WTC11 (cell line): ENCODE measurements around the gene PDIA6. TPM values are rescaled to one million over a fixed set of nuclear protein-coding genes. Genes with fewer than 3 reads are reported as not detected.

Experiments used
- ATAC-seq: fragments of 200-7000 bp; cut with Tn5 transposase; 2 replicates; pipeline ENCODE4 v1.10.0; 2021; ENCODE audit warnings: mild to moderate bottlenecking, moderate library complexity
- CTCF ChIA-PET: fragments of 300-600 bp; sonication (Branson Sonifier 250); formaldehyde crosslinking; loops from one replicate; lab custom pipeline; 2021; ENCODE audit warnings: antibody characterized with exemption; lab: Charles Lee
- POLR2A ChIA-PET: fragments of 350-600 bp; sonication (Branson Sonifier 250); formaldehyde crosslinking; loops from one replicate; lab custom pipeline; 2021; ENCODE audit warnings: antibody characterized with exemption; lab: Charles Lee
- DNase-seq: peaks from one replicate; pipeline ENCODE4 v3.0.0; 2021; ENCODE audit warnings: low spot score
- H3K27ac Mint-ChIP-seq: 2 replicates; pipeline ENCODE4 v1.8.0; 2021; ENCODE audit warnings: mixed read lengths
- H3K27me3 Mint-ChIP-seq: 2 replicates; pipeline ENCODE4 v1.8.0; 2021; ENCODE audit warnings: low read depth, mild to moderate bottlenecking, moderate library complexity, mixed read lengths
- H3K36me3 Mint-ChIP-seq: 2 replicates; pipeline ENCODE4 v1.8.0; 2021; ENCODE audit warnings: mixed read lengths
- H3K4me1 Mint-ChIP-seq: 2 replicates; pipeline ENCODE4 v1.8.0; 2022; ENCODE audit warnings: mixed read lengths
- H3K4me3 Mint-ChIP-seq: 2 replicates; pipeline ENCODE4 v1.8.0; 2021; ENCODE audit warnings: mild to moderate bottlenecking, moderate library complexity, mixed read lengths
- H3K9me3 Mint-ChIP-seq: 2 replicates; pipeline ENCODE4 v1.8.0; 2021; ENCODE audit warnings: mixed read lengths
- CBFB ChIP-seq: sonication (generic); formaldehyde crosslinking; IDR thresholded peaks from 2 replicates; pipeline ENCODE4 v1.8.1; 2022; ENCODE audit warnings: mild to moderate bottlenecking, low read depth, missing genetic modification reagents
- ETV6 ChIP-seq: sonication (generic); formaldehyde crosslinking; IDR thresholded peaks from 2 replicates; pipeline ENCODE4 v1.8.1; 2022; ENCODE audit warnings: mild to moderate bottlenecking, missing genetic modification reagents
- GABPB1 ChIP-seq: sonication (generic); formaldehyde crosslinking; IDR thresholded peaks from 2 replicates; pipeline ENCODE4 v1.8.1; 2023; ENCODE audit warnings: mild to moderate bottlenecking, missing genetic modification reagents
- GRHL2 ChIP-seq: fragments of 250-450 bp; sonication (Bioruptor Pico); IDR thresholded peaks from 2 replicates; pipeline ENCODE4 v1.8.0; 2022; ENCODE audit warnings: mild to moderate bottlenecking, moderate library complexity; ENCODE audit not compliant: insufficient replicate concordance, severe bottlenecking
- GTF2I ChIP-seq: fragments of 250-450 bp; sonication (Bioruptor Pico); conservative IDR thresholded peaks from 2 replicates; pipeline ENCODE4 v1.4.0; 2021; ENCODE audit warnings: mild to moderate bottlenecking
- OVOL2 ChIP-seq: fragments of 250-450 bp; sonication (Bioruptor Pico); IDR thresholded peaks from 2 replicates; pipeline ENCODE4 v1.9.0; 2021; ENCODE audit warnings: mild to moderate bottlenecking, borderline replicate concordance
- PRRX2 ChIP-seq: fragments of 250-450 bp; sonication (Bioruptor Pico); IDR thresholded peaks from 2 replicates; pipeline ENCODE4 v1.8.0; 2021; ENCODE audit warnings: mild to moderate bottlenecking
- ZNF263 ChIP-seq: sonication (generic); formaldehyde crosslinking; IDR thresholded peaks from 2 replicates; pipeline ENCODE4 v1.8.1; 2022; ENCODE audit warnings: low read depth, mild to moderate bottlenecking, moderate library complexity, missing genetic modification reagents
- ZNF396 ChIP-seq: fragments of 250-450 bp; sonication (Bioruptor Pico); IDR thresholded peaks from 2 replicates; pipeline ENCODE4 v1.8.0; 2021; ENCODE audit warnings: mild to moderate bottlenecking, moderate library complexity, borderline replicate concordance
- ZNF423 ChIP-seq: fragments of 250-450 bp; sonication (Bioruptor Pico); IDR thresholded peaks from 2 replicates; pipeline ENCODE4 v2.1.2; 2022; ENCODE audit warnings: mild to moderate bottlenecking, moderate library complexity
- ZNF671 ChIP-seq: fragments of 250-450 bp; sonication (Bioruptor Pico); IDR thresholded peaks from 2 replicates; pipeline ENCODE4 v1.8.0; 2021; ENCODE audit warnings: mild to moderate bottlenecking
- total RNA-seq: library from RNA; stranded (reverse); gene quantifications from 3 replicates; pipeline ENCODE4 v1.2.3, GENCODE V29; 2021
- TF ChIP-seq, protein P1 (sequence below): sonication (generic); formaldehyde crosslinking; conservative IDR thresholded peaks from 2 replicates; pipeline ENCODE4 v1.8.1; 2023; ENCODE audit warnings: mild to moderate bottlenecking, low read depth, missing genetic modification reagents, moderate library complexity
- TF ChIP-seq, protein P2 (sequence below): fragments of 250-450 bp; sonication (Bioruptor Pico); conservative IDR thresholded peaks from 2 replicates; pipeline ENCODE4 v1.9.0; 2021; ENCODE audit warnings: mild to moderate bottlenecking
- TF ChIP-seq, protein P3 (sequence below): sonication (generic); formaldehyde crosslinking; IDR thresholded peaks from 2 replicates; pipeline ENCODE4 v1.8.1; 2022; ENCODE audit warnings: low read depth, mild to moderate bottlenecking, moderate library complexity, missing genetic modification reagents, borderline replicate concordance
- TF ChIP-seq, protein P4 (sequence below): sonication (generic); formaldehyde crosslinking; IDR thresholded peaks from 2 replicates; pipeline ENCODE4 v1.8.0; 2022; ENCODE audit warnings: mild to moderate bottlenecking, missing genetic modification reagents
- TF ChIP-seq, protein P5 (sequence below): fragments of 250-450 bp; sonication (Bioruptor Pico); IDR thresholded peaks from 2 replicates; pipeline ENCODE4 v1.9.0; 2021; ENCODE audit warnings: mild to moderate bottlenecking, borderline replicate concordance
- TF ChIP-seq, protein P6 (sequence below): sonication (generic); formaldehyde crosslinking; IDR thresholded peaks from 2 replicates; pipeline ENCODE4 v1.8.0; 2022; ENCODE audit warnings: missing genetic modification reagents

Gene PDIA6
- total RNA-seq, 1 experiment from 2014 or later, result 331 TPM

DNA sequence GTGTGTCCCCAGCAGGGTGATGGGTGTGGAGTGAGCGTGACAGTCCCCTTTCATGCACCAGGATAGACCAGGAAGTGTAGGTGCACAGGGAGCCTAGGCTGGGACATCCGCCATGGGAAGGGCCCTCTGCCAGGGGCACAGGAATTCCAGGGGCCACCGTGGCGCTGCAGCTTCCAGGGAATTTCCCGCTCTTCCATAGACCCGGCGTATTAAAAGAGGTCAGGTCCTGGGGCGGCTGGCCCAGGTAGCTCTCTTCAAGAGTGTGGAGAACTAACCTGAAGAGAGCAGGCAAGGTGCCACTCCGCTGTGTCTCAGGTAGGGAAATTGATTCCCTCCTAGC lies 49.2 kb downstream of the PDIA6 start (continued):
- TF ChIP-seq, protein P1, sequence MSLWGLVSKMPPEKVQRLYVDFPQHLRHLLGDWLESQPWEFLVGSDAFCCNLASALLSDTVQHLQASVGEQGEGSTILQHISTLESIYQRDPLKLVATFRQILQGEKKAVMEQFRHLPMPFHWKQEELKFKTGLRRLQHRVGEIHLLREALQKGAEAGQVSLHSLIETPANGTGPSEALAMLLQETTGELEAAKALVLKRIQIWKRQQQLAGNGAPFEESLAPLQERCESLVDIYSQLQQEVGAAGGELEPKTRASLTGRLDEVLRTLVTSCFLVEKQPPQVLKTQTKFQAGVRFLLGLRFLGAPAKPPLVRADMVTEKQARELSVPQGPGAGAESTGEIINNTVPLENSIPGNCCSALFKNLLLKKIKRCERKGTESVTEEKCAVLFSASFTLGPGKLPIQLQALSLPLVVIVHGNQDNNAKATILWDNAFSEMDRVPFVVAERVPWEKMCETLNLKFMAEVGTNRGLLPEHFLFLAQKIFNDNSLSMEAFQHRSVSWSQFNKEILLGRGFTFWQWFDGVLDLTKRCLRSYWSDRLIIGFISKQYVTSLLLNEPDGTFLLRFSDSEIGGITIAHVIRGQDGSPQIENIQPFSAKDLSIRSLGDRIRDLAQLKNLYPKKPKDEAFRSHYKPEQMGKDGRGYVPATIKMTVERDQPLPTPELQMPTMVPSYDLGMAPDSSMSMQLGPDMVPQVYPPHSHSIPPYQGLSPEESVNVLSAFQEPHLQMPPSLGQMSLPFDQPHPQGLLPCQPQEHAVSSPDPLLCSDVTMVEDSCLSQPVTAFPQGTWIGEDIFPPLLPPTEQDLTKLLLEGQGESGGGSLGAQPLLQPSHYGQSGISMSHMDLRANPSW (CRISPR knock-in tag), result no peak
- TF ChIP-seq PRRX2 (no peak), ZNF423 (no peak), ZNF396 (CRISPR knock-in tag) (no peak)
- TF ChIP-seq, protein P2, sequence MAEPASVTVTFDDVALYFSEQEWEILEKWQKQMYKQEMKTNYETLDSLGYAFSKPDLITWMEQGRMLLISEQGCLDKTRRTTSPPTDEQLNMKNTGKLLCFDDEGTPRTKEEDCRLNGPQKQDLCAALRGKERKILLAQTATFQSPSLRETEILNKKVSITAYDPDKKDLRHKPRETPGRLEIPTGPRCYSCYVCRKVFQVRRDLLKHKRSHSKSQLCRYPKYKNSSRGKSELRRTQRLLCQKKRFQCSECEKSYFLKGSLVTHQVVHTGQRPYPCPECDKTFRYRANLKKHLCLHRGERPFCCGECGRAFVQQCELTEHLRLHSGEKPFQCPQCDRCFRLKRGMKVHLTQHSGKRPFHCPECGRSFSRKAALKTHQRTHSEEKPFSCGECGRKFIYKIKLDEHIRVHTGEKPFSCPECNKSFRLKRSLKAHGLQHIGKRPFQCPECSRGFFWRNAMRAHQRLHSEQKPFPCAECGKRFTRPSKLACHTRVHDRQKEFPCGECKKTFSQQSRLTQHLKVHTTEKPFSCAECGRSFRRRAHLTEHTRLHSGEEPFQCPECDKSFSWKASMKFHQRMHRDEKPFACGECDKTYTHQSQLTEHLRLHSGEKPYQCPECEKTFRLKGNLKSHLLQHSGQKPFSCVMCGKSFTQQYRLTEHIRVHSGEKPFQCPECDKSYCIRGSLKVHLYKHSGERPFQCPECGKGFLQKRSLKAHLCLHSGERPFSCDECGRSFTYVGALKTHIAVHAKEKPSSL (CRISPR knock-in tag), result no peak
- TF ChIP-seq, protein P3, sequence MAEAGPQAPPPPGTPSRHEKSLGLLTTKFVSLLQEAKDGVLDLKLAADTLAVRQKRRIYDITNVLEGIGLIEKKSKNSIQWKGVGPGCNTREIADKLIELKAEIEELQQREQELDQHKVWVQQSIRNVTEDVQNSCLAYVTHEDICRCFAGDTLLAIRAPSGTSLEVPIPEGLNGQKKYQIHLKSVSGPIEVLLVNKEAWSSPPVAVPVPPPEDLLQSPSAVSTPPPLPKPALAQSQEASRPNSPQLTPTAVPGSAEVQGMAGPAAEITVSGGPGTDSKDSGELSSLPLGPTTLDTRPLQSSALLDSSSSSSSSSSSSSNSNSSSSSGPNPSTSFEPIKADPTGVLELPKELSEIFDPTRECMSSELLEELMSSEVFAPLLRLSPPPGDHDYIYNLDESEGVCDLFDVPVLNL (CRISPR knock-in tag), result no peak
- TF ChIP-seq, all 79 proteins: peak for 0

DNA sequence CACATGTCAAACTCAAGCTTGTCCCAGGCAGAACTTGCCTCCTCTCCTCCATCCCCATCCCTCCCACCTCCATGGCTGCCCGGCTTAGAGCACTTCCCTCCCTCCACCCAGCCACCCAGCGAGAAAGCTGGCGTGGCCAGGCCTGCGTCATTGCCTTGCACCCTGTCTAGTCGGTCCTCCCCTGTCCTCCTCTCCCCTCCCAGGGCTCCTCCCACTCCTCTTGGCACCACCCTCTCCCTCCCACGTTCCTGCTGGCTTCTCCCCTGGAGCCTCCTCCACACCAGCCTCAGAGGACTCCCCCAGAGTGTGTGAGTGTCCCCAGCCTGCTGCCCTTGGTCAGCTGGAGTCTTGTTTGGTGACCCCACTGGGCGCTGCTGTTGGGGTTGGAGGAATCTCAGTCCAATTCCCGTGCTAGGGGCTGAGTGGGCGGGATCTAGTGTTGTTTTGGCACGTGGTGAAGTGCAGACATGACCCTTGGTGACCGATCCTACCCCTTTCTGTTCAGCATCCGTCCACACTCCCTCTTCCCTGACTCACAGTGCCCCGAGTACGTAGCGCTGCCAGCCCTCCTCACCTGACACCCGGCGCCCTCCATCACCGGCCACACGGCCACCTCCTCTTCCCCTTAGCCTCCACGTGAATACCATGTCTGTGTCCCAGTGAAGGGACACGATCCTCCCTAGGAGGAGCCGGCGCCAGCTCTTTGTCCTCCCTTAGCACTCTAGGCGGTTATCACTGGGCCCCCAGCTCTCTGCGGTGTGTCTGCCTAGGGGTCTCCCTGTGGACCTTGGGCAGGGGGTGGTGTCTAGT lies 49.7 kb downstream of the PDIA6 start:
- no peak overlapping the region for H3K4me3 Mint-ChIP-seq
- ATAC-seq, result peak; percentile 29
- H3K27me3 Mint-ChIP-seq, result no peaks in the 10 kb centered on the region; the same call in 1 of the 2 replicates
- CTCF ChIA-PET, result interaction anchor here (1.3 kb wide), 1 partner anchor 15 kb away, joined by 4 read pairs; no protein-coding TSS in a partner anchor
- no peak for DNase-seq
- POLR2A ChIA-PET, result interaction anchor here (0.7 kb wide), 1 partner anchor 217 kb away, joined by 4 read pairs; no protein-coding TSS in a partner anchor
- TF ChIP-seq ZNF263 (peak; percentile 50; the same call in 1 of the 2 replicates), ZNF671 (CRISPR knock-in tag) (no peak)
- no peaks in the 10 kb centered on the region for H3K9me3 Mint-ChIP-seq
- H3K36me3 Mint-ChIP-seq, result no peaks in the 10 kb centered on the region
- no peak overlapping the region for H3K27ac Mint-ChIP-seq
- H3K4me1 Mint-ChIP-seq, result no peaks in the 10 kb centered on the region

DNA sequence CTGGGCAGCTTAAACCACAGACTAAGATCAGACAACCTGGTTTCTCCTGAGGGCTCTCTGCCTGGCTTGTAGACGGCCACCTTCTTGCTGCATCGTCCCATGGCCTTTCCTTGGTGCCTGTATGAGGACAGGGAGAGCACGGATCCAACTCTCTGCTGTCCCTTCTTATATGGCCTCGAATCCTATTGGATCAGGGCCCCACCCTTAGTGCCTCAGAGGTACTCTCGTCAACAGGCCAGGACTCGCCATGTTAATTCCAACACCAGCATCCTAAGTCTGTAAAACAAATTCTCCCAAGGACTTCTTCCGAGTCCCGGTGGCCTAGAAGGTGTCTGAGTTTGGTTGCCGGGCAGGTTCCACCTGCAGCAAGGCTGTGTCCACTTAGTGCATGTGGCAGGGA lies 51.0 kb downstream of the PDIA6 start:
- ATAC-seq, result no peak
- no peaks in the 10 kb centered on the region; the same call in 1 of the 2 replicates for H3K27me3 Mint-ChIP-seq
- no peaks in the 10 kb centered on the region for H3K9me3 Mint-ChIP-seq
- H3K4me1 Mint-ChIP-seq, result no peaks in the 10 kb centered on the region
- no peak overlapping the region for H3K4me3 Mint-ChIP-seq
- ChIA-PET POLR2A (no interaction called here), CTCF (no interaction called here)
- DNase-seq, result no peak
- no peak overlapping the region for H3K27ac Mint-ChIP-seq
- no peaks in the 10 kb centered on the region for H3K36me3 Mint-ChIP-seq
- TF ChIP-seq, protein P4, sequence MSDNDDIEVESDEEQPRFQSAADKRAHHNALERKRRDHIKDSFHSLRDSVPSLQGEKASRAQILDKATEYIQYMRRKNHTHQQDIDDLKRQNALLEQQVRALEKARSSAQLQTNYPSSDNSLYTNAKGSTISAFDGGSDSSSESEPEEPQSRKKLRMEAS (CRISPR knock-in tag), result no peak
- TF ChIP-seq GABPB1 (CRISPR knock-in tag) (no peak), ZNF396 (CRISPR knock-in tag) (no peak), CBFB (CRISPR knock-in tag) (no peak), OVOL2 (CRISPR knock-in tag) (no peak), GRHL2 (CRISPR knock-in tag) (no peak), GTF2I (CRISPR knock-in tag) (no peak), ETV6 (CRISPR knock-in tag) (no peak)
- TF ChIP-seq, protein P5, sequence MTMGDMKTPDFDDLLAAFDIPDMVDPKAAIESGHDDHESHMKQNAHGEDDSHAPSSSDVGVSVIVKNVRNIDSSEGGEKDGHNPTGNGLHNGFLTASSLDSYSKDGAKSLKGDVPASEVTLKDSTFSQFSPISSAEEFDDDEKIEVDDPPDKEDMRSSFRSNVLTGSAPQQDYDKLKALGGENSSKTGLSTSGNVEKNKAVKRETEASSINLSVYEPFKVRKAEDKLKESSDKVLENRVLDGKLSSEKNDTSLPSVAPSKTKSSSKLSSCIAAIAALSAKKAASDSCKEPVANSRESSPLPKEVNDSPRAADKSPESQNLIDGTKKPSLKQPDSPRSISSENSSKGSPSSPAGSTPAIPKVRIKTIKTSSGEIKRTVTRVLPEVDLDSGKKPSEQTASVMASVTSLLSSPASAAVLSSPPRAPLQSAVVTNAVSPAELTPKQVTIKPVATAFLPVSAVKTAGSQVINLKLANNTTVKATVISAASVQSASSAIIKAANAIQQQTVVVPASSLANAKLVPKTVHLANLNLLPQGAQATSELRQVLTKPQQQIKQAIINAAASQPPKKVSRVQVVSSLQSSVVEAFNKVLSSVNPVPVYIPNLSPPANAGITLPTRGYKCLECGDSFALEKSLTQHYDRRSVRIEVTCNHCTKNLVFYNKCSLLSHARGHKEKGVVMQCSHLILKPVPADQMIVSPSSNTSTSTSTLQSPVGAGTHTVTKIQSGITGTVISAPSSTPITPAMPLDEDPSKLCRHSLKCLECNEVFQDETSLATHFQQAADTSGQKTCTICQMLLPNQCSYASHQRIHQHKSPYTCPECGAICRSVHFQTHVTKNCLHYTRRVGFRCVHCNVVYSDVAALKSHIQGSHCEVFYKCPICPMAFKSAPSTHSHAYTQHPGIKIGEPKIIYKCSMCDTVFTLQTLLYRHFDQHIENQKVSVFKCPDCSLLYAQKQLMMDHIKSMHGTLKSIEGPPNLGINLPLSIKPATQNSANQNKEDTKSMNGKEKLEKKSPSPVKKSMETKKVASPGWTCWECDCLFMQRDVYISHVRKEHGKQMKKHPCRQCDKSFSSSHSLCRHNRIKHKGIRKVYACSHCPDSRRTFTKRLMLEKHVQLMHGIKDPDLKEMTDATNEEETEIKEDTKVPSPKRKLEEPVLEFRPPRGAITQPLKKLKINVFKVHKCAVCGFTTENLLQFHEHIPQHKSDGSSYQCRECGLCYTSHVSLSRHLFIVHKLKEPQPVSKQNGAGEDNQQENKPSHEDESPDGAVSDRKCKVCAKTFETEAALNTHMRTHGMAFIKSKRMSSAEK (CRISPR knock-in tag), result no peak
- TF ChIP-seq, protein P6, sequence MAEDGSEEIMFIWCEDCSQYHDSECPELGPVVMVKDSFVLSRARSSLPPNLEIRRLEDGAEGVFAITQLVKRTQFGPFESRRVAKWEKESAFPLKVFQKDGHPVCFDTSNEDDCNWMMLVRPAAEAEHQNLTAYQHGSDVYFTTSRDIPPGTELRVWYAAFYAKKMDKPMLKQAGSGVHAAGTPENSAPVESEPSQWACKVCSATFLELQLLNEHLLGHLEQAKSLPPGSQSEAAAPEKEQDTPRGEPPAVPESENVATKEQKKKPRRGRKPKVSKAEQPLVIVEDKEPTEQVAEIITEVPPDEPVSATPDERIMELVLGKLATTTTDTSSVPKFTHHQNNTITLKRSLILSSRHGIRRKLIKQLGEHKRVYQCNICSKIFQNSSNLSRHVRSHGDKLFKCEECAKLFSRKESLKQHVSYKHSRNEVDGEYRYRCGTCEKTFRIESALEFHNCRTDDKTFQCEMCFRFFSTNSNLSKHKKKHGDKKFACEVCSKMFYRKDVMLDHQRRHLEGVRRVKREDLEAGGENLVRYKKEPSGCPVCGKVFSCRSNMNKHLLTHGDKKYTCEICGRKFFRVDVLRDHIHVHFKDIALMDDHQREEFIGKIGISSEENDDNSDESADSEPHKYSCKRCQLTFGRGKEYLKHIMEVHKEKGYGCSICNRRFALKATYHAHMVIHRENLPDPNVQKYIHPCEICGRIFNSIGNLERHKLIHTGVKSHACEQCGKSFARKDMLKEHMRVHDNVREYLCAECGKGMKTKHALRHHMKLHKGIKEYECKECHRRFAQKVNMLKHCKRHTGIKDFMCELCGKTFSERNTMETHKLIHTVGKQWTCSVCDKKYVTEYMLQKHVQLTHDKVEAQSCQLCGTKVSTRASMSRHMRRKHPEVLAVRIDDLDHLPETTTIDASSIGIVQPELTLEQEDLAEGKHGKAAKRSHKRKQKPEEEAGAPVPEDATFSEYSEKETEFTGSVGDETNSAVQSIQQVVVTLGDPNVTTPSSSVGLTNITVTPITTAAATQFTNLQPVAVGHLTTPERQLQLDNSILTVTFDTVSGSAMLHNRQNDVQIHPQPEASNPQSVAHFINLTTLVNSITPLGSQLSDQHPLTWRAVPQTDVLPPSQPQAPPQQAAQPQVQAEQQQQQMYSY (CRISPR knock-in tag), result no peak
